Suprapubic skin (tissue), 3 donors: ENCODE data around the gene RARRES1.

Experiments used
- EP300 ChIP-seq: sonication (generic); formaldehyde crosslinking; IDR thresholded peaks from one replicate; pipeline ENCODE4 v1.6.1; 2017; ENCODE audit warnings: antibody characterized with exemption
- TF ChIP-seq, protein P1 (sequence below), 2 donors: fragments of 200-600 bp in 1 of 2; fragments of 450-650 bp in 1 of 2; sonication (generic) in 1 of 2; IDR thresholded peaks; one replicate each; pipeline ENCODE4 v1.5.1; 2016 to 2019; ENCODE audit warnings: antibody characterized with exemption in 2 of 2, mild to moderate bottlenecking in 1 of 2, moderate library complexity in 1 of 2

DNA sequence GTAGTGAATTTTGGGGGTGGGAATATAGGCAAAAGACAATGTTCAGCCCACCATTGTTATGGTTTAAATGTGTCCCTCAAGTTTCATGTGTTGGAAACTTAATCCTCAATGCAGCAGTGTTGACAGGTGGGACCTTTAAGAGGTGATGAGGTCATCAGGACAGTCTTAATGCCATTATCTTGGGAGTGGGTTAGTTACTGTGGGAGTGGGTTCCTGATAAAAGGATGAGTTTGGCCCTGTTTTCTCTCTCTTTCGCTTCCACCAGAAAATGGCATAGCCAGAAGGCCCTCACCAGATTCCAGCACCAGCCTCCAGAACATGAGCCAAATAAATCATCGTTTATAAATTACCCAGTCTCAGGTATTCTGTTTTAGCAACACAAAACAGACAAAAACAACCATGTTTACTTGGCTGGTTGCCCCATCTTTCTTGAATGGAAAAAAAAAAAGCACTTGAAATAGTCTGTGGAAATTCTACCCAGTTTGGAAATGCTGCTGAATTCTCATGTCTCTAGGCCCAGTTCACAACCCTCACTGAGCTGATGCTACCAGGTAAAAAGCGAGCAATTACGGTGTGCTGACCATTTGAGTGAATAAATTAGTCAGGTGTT, 38.6 kb upstream of the RARRES1 start:
- TF ChIP-seq, protein P1, sequence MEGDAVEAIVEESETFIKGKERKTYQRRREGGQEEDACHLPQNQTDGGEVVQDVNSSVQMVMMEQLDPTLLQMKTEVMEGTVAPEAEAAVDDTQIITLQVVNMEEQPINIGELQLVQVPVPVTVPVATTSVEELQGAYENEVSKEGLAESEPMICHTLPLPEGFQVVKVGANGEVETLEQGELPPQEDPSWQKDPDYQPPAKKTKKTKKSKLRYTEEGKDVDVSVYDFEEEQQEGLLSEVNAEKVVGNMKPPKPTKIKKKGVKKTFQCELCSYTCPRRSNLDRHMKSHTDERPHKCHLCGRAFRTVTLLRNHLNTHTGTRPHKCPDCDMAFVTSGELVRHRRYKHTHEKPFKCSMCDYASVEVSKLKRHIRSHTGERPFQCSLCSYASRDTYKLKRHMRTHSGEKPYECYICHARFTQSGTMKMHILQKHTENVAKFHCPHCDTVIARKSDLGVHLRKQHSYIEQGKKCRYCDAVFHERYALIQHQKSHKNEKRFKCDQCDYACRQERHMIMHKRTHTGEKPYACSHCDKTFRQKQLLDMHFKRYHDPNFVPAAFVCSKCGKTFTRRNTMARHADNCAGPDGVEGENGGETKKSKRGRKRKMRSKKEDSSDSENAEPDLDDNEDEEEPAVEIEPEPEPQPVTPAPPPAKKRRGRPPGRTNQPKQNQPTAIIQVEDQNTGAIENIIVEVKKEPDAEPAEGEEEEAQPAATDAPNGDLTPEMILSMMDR (IDR thresholded peaks at IDR 0.05), result no peak
- TF ChIP-seq EP300, result no peak
